A549 (cell line): ENCODE measurements around the gene HIF1AN. TPM values are rescaled to one million over a fixed set of nuclear protein-coding genes. Genes with fewer than 3 reads are reported as not detected.

Experiments used
- ATAC-seq, 2 experiments: fragments of 200-7000 bp in 1 of 2; fragments of >200 bp in 1 of 2; cut with Nextera tagmentation in 1 of 2; cut with Tn5 transposase in 1 of 2; 3 replicates each; pipeline versions ENCODE4 v1.8.0 to v1.9.1; 2018 to 2020; ENCODE audit warnings: mild to moderate bottlenecking in 1 of 2, moderate library complexity in 1 of 2
- CTCF ChIA-PET: fragments of 300-600 bp; sonication (Branson Sonifier 250); formaldehyde crosslinking; extraction: SDS; loops from one replicate; lab custom pipeline; 2021; ENCODE audit warnings: antibody characterized with exemption, inconsistent platforms; lab: Yijun Ruan, JAX
- POLR2A ChIA-PET: fragments of 350-600 bp; formaldehyde crosslinking; extraction: SDS; loops from one replicate; lab custom pipeline; 2021; ENCODE audit warnings: antibody characterized with exemption, inconsistent platforms; lab: Yijun Ruan, JAX
- DNase-seq, 2 experiments: peaks; one replicate each; pipeline versions ENCODE4 v3.0.0 to v3.0.0-alpha.2; 2011 to 2016; ENCODE audit warnings: low read depth in 1 of 2, low spot score in 1 of 2
- FAIRE-seq: peaks from 2 replicates; lab custom pipeline; 2011; peaks lifted over from hg19 to GRCh38; lab: Jason Lieb, UNC
- H3K27ac ChIP-seq, 2 experiments: fragments of >200 bp; sonication (Bioruptor Twin); formaldehyde crosslinking; 3 replicates each; pipeline ENCODE4 v1.5.1; 2016 to 2017
- H3K4me1 ChIP-seq: fragments of >200 bp; sonication (Bioruptor Twin); formaldehyde crosslinking; 3 replicates; pipeline ENCODE4 v1.6.1; 2016
- H3K4me2 ChIP-seq: fragments of >200 bp; sonication (Bioruptor Twin); formaldehyde crosslinking; 3 replicates; pipeline ENCODE4 v1.6.1; 2016
- H3K4me3 ChIP-seq: fragments of >200 bp; sonication (Bioruptor Twin); formaldehyde crosslinking; 3 replicates; pipeline ENCODE4 v1.5.1; 2016
- H3K9me3 ChIP-seq: fragments of >200 bp; sonication (Bioruptor Twin); formaldehyde crosslinking; 3 replicates; pipeline ENCODE4 v1.6.1; 2016
- CBX2 ChIP-seq: fragments of 200-600 bp; sonication (generic); IDR thresholded peaks from 2 replicates; pipeline ENCODE4 v1.6.1; 2016; ENCODE audit warnings: low read depth, mild to moderate bottlenecking, borderline replicate concordance
- EHF ChIP-seq: fragments of 250-450 bp; sonication (Bioruptor Pico); IDR thresholded peaks from 2 replicates; pipeline ENCODE4 v1.5.0; 2020; ENCODE audit warnings: mild to moderate bottlenecking
- EHMT2 ChIP-seq: fragments of 200-600 bp; sonication (generic); IDR thresholded peaks from 2 replicates; pipeline ENCODE4 v1.6.1; 2016; ENCODE audit warnings: antibody characterized with exemption, low read depth, mild to moderate bottlenecking, moderate library complexity
- HDAC2 ChIP-seq: fragments of 200-600 bp; sonication (generic); IDR thresholded peaks from 2 replicates; pipeline ENCODE4 v1.6.1; 2016
- HOXA7 ChIP-seq: fragments of 250-450 bp; sonication (Bioruptor Pico); IDR thresholded peaks from 2 replicates; pipeline ENCODE4 v1.5.0; 2020; ENCODE audit warnings: mild to moderate bottlenecking, moderate library complexity
- HOXB13 ChIP-seq: fragments of 250-450 bp; sonication (Bioruptor Pico); IDR thresholded peaks from 2 replicates; pipeline ENCODE4 v1.5.0; 2020; ENCODE audit warnings: low read depth, mild to moderate bottlenecking, moderate library complexity
- KDM5A ChIP-seq: fragments of 200-600 bp; sonication (generic); IDR thresholded peaks from 2 replicates; pipeline ENCODE4 v1.6.1; 2016; ENCODE audit warnings: antibody characterized with exemption, mild to moderate bottlenecking
- NPAS2 ChIP-seq: fragments of 250-450 bp; sonication (Bioruptor Pico); IDR thresholded peaks from 2 replicates; pipeline ENCODE4 v1.8.0; 2022; ENCODE audit warnings: mild to moderate bottlenecking, moderate library complexity, borderline replicate concordance
- PHF8 ChIP-seq: fragments of 200-600 bp; sonication (generic); IDR thresholded peaks from 2 replicates; pipeline ENCODE4 v1.6.1; 2016; ENCODE audit warnings: low read depth, mild to moderate bottlenecking, antibody characterized with exemption, moderate library complexity, borderline replicate concordance
- POLR2A ChIP-seq: IDR thresholded peaks from 2 replicates; pipeline ENCODE4 v1.6.1; 2012; ENCODE audit warnings: mild to moderate bottlenecking, low read length
- RAD21 ChIP-seq, 2 experiments: fragments of >200 bp in 1 of 2; sonication (Bioruptor Twin) in 1 of 2; formaldehyde crosslinking in 1 of 2; IDR thresholded peaks in 1 of 2; conservative IDR thresholded peaks in 1 of 2; 2 replicates in 1 of 2; 3 replicates in 1 of 2; pipeline ENCODE4 v1.6.1; 2012 to 2018; ENCODE audit warnings: inconsistent platforms in 1 of 2
- RARB ChIP-seq: fragments of 250-450 bp; sonication (Bioruptor Pico); IDR thresholded peaks from 2 replicates; pipeline ENCODE4 v1.8.0; 2021; ENCODE audit warnings: mild to moderate bottlenecking, moderate library complexity
- RCOR1 ChIP-seq: fragments of 150-350 bp; IDR thresholded peaks from 2 replicates; pipeline ENCODE4 v1.6.1; 2014; ENCODE audit warnings: antibody characterized with exemption, low read length, low read depth
- SMC3 ChIP-seq: fragments of >200 bp; sonication (Bioruptor Twin); formaldehyde crosslinking; IDR thresholded peaks from 3 replicates; pipeline ENCODE4 v1.6.1; 2018; ENCODE audit warnings: inconsistent platforms
- ZNF302 ChIP-seq: fragments of 250-450 bp; sonication (Bioruptor Pico); IDR thresholded peaks from 2 replicates; pipeline ENCODE4 v1.9.0; 2021; ENCODE audit warnings: inconsistent platforms, mild to moderate bottlenecking, moderate library complexity
- ZSCAN20 ChIP-seq: fragments of 250-450 bp; sonication (Bioruptor Pico); IDR thresholded peaks from 2 replicates; pipeline ENCODE4 v1.8.0; 2022; ENCODE audit warnings: mild to moderate bottlenecking, moderate library complexity
- WGBS: methylation state at CpG from one replicate; pipeline ENCODE4 v1.1.6; 2017; ENCODE audit errors: missing lambda C conversion rate; 5-methylcytosine and 5-hydroxymethylcytosine counted together
- polyA plus RNA-seq, 4 experiments: library from polyadenylated mRNA; depleted of rRNA in 3 of 4; stranded (reverse); fragments of >200 nt; fragmentation: RNase III in 1 of 4; extraction: RNeasy Plus Mini Kit Qiagen cat#74134 plus additional on column Dnase treatment in 1 of 4; gene quantifications; 2 replicates in 3 of 4; 3 replicates in 1 of 4; pipeline ENCODE4 v1.2.3, GENCODE V29; 2011 to 2017
- TF ChIP-seq, protein P1 (sequence below): fragments of 250-450 bp; sonication (Bioruptor Pico); IDR thresholded peaks from 2 replicates; pipeline ENCODE4 v1.5.0; 2021; ENCODE audit warnings: mild to moderate bottlenecking, moderate library complexity, borderline replicate concordance
- TF ChIP-seq, protein P2 (sequence below): fragments of >200 bp; sonication (Bioruptor Twin); formaldehyde crosslinking; IDR thresholded peaks from 3 replicates; pipeline ENCODE4 v1.5.1; 2016
- TF ChIP-seq, protein P3 (sequence below): fragments of 200-600 bp; sonication (generic); IDR thresholded peaks from 2 replicates; pipeline ENCODE4 v1.6.1; 2016; ENCODE audit warnings: antibody characterized with exemption, mild to moderate bottlenecking, moderate library complexity
- TF ChIP-seq, protein P4 (sequence below): fragments of 450-650 bp; IDR thresholded peaks from 2 replicates; pipeline ENCODE4 v1.6.1; 2014; ENCODE audit warnings: antibody characterized with exemption
- TF ChIP-seq, protein P5 (sequence below): fragments of >200 bp; sonication (Bioruptor Twin); formaldehyde crosslinking; IDR thresholded peaks from 2 replicates; pipeline ENCODE4 v1.6.1; 2016

Gene HIF1AN
- polyA plus RNA-seq, 2 of the 4 experiments (the other 2 are of a cell fraction) = 15.3 to 21.6 TPM

DNA sequence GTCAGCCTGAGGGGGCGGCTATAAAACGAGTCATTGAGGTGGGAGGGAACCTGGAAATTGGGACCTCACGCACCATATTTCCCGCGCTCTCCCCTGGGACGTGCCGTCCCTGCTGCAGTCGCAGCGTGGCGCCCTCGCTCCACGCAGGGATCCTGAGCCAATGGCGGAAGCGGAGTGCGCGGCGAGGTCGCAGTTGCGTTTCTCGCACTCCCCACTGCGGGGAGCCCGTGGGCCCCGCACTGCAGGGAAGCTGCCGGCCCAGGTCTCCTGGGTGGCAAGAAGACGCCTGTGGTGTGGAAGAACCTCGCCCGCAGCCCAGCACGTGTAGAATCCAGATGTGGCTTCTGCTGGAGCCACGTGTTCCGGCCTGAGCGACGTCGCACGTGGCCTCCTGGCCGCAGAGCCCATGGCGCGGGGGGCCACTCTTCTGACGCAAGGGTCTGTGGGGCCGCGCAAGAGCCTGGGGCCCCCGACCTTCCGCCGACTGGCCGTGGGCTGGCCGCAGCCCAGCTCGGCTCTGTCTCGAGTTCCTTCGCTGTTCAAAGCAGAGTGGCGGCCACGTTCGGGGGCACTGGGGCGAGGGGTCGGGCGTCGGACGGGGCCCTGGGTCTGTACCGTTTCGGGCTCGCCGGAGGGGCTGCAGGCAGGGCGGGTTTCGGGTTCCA is 26.4 kb downstream of the HIF1AN start (continued):
- no peak for TF ChIP-seq HDAC2
- TF ChIP-seq, protein P1, sequence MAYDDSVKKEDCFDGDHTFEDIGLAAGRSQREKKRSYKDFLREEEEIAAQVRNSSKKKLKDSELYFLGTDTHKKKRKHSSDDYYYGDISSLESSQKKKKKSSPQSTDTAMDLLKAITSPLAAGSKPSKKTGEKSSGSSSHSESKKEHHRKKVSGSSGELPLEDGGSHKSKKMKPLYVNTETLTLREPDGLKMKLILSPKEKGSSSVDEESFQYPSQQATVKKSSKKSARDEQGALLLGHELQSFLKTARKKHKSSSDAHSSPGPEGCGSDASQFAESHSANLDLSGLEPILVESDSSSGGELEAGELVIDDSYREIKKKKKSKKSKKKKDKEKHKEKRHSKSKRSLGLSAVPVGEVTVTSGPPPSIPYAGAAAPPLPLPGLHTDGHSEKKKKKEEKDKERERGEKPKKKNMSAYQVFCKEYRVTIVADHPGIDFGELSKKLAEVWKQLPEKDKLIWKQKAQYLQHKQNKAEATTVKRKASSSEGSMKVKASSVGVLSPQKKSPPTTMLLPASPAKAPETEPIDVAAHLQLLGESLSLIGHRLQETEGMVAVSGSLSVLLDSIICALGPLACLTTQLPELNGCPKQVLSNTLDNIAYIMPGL (CRISPR knock-in tag) = no peak
- TF ChIP-seq, protein P2, sequence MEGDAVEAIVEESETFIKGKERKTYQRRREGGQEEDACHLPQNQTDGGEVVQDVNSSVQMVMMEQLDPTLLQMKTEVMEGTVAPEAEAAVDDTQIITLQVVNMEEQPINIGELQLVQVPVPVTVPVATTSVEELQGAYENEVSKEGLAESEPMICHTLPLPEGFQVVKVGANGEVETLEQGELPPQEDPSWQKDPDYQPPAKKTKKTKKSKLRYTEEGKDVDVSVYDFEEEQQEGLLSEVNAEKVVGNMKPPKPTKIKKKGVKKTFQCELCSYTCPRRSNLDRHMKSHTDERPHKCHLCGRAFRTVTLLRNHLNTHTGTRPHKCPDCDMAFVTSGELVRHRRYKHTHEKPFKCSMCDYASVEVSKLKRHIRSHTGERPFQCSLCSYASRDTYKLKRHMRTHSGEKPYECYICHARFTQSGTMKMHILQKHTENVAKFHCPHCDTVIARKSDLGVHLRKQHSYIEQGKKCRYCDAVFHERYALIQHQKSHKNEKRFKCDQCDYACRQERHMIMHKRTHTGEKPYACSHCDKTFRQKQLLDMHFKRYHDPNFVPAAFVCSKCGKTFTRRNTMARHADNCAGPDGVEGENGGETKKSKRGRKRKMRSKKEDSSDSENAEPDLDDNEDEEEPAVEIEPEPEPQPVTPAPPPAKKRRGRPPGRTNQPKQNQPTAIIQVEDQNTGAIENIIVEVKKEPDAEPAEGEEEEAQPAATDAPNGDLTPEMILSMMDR = peak; percentile 98
- no peak for TF ChIP-seq CBX2

DNA sequence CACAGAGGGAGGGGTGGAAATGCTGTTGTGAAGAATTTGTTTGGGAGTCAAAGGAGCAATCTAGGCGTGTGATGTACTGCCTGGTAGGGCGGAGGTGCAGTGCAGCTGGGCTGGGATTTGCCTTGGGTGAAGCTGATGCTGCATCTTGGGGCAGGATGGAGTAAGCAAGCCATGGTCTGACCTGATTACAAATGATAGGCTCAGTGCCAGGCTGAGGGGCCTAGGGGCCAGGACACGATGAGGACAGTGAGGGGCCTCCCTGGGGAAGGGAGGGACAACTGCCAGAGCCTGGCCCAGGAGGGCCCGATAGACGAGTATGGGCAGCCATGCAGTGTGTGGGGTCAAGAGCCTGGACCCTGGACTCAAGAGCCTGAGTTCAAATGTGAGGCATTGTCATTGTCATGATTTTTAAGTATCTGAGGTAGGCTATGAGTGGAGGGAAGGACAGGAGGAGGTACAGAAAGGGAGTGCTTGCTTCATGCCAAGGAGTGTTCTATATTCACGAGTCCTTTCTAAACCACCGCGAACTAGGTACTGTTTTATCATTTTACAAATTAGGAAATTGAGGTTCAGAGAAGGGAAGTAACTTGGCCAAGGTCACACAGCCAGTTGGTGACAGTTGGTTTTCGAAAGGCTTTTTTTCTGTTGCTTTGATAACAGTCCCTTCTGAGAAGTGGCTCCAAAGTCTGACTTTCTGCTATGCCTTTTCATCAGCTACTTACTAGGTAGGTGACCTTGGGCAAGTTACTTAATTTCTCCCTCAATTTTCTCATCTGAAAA is 29.7 kb downstream of the HIF1AN start:
- POLR2A ChIA-PET = interaction anchor here (1.1 kb wide), 1 partner anchor 30 kb away, joined by 4 read pairs; the partner anchor contains the start of gene HIF1AN

DNA sequence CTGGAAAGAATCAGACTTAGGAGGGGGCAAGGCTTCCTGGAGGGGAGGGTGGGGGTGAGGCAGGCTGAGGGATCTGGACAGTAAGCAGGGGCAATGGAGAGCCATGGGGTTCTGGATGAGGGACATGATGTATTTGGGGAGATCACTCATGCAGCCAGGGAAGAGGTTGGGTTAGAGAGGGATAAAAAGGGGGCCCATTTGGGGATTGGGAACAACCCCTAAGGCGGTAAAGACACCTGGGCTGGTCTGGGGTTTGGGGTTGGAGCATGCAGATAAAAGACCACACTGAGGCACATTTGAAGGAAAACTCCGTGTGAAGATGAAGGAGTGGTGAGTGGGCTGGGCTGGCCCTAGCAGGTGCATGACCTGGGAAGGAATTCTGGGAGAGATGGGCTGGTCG is 30.8 kb downstream of the HIF1AN start:
- DNase-seq (no peak), FAIRE-seq (no peak), ATAC-seq (no peak)
- POLR2A ChIA-PET = interaction anchor here (1.1 kb wide), 1 partner anchor 31 kb away, joined by 4 read pairs; the partner anchor contains the start of gene HIF1AN
- CTCF ChIA-PET = interaction anchor here (0.6 to 13.5 kb wide), 4 partner anchors 30 to 312 kb away, joined by 3 to 289 read pairs (median 16); partner anchors contain the start of gene HIF1AN
- 40% methylated on average over 3 of the region's 3 CpGs for WGBS
- no peak overlapping the region for H3K27ac ChIP-seq
- H3K9me3 ChIP-seq = no peaks in the 10 kb centered on the region
- peaks cover 7% of the 10 kb centered on the region; the same call in 2 of the 3 replicates for H3K4me1 ChIP-seq
- no peak overlapping the region for H3K4me3 ChIP-seq
- no peak overlapping the region for H3K4me2 ChIP-seq
- TF ChIP-seq, protein P3, sequence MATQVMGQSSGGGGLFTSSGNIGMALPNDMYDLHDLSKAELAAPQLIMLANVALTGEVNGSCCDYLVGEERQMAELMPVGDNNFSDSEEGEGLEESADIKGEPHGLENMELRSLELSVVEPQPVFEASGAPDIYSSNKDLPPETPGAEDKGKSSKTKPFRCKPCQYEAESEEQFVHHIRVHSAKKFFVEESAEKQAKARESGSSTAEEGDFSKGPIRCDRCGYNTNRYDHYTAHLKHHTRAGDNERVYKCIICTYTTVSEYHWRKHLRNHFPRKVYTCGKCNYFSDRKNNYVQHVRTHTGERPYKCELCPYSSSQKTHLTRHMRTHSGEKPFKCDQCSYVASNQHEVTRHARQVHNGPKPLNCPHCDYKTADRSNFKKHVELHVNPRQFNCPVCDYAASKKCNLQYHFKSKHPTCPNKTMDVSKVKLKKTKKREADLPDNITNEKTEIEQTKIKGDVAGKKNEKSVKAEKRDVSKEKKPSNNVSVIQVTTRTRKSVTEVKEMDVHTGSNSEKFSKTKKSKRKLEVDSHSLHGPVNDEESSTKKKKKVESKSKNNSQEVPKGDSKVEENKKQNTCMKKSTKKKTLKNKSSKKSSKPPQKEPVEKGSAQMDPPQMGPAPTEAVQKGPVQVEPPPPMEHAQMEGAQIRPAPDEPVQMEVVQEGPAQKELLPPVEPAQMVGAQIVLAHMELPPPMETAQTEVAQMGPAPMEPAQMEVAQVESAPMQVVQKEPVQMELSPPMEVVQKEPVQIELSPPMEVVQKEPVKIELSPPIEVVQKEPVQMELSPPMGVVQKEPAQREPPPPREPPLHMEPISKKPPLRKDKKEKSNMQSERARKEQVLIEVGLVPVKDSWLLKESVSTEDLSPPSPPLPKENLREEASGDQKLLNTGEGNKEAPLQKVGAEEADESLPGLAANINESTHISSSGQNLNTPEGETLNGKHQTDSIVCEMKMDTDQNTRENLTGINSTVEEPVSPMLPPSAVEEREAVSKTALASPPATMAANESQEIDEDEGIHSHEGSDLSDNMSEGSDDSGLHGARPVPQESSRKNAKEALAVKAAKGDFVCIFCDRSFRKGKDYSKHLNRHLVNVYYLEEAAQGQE = no peak
- TF ChIP-seq EHMT2 = no peak
- no peak for TF ChIP-seq HOXB13 (CRISPR knock-in tag)
- TF ChIP-seq HDAC2 = no peak
- no peak for TF ChIP-seq RARB (CRISPR knock-in tag)
- TF ChIP-seq RCOR1 = no peak
- no peak for TF ChIP-seq SMC3
- TF ChIP-seq ZSCAN20 (CRISPR knock-in tag) = no peak
- TF ChIP-seq, protein P4, sequence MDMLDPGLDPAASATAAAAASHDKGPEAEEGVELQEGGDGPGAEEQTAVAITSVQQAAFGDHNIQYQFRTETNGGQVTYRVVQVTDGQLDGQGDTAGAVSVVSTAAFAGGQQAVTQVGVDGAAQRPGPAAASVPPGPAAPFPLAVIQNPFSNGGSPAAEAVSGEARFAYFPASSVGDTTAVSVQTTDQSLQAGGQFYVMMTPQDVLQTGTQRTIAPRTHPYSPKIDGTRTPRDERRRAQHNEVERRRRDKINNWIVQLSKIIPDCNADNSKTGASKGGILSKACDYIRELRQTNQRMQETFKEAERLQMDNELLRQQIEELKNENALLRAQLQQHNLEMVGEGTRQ = no peak
- no peak for TF ChIP-seq NPAS2 (CRISPR knock-in tag)
- no peak for TF ChIP-seq CBX2
- TF ChIP-seq, protein P5, sequence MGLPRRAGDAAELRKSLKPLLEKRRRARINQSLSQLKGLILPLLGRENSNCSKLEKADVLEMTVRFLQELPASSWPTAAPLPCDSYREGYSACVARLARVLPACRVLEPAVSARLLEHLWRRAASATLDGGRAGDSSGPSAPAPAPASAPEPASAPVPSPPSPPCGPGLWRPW = no peak
- no peak for TF ChIP-seq POLR2A

More for the DNA sequence above, 29.7 kb downstream of the HIF1AN start:
- FAIRE-seq = no peak
- H3K9me3 ChIP-seq = no peaks in the 10 kb centered on the region
- no peak overlapping the region for H3K27ac ChIP-seq
- 70% methylated on average over 9 of the region's 9 CpGs for WGBS
- peaks cover 7% of the 10 kb centered on the region; the same call in 2 of the 3 replicates for H3K4me1 ChIP-seq
- no peak overlapping the region for H3K4me3 ChIP-seq
- CTCF ChIA-PET = interaction anchor here (0.9 to 13.5 kb wide), 6 partner anchors 14 to 313 kb away, joined by 3 to 289 read pairs (median 57); partner anchors contain the start of genes HIF1AN and PAX2
- no peak for ATAC-seq
- no peak overlapping the region for H3K4me2 ChIP-seq
- DNase-seq = no peak
- TF ChIP-seq KDM5A (no peak), PHF8 (no peak), EHF (CRISPR knock-in tag) (no peak), ZNF302 (no peak), SMC3 (no peak), HOXA7 (CRISPR knock-in tag) (no peak), NPAS2 (CRISPR knock-in tag) (no peak), RAD21 (conservative IDR thresholded peaks at IDR 0.05 in 1 of 2, IDR thresholded peaks at IDR 0.05 in 1 of 2) (no peak)
- TF ChIP-seq, protein P1 (CRISPR knock-in tag) = no peak
